GM21786 (cell line): Measurements from ENCODE around the gene MATN1.

ENCODE experiments used
- ATAC-seq: cut with Tn5 transposase; IDR thresholded peaks from one replicate; pipeline ENCODE4 v1.9.1; 2021; ENCODE audit not compliant: unreplicated experiment

MATN1 gene

DNA sequence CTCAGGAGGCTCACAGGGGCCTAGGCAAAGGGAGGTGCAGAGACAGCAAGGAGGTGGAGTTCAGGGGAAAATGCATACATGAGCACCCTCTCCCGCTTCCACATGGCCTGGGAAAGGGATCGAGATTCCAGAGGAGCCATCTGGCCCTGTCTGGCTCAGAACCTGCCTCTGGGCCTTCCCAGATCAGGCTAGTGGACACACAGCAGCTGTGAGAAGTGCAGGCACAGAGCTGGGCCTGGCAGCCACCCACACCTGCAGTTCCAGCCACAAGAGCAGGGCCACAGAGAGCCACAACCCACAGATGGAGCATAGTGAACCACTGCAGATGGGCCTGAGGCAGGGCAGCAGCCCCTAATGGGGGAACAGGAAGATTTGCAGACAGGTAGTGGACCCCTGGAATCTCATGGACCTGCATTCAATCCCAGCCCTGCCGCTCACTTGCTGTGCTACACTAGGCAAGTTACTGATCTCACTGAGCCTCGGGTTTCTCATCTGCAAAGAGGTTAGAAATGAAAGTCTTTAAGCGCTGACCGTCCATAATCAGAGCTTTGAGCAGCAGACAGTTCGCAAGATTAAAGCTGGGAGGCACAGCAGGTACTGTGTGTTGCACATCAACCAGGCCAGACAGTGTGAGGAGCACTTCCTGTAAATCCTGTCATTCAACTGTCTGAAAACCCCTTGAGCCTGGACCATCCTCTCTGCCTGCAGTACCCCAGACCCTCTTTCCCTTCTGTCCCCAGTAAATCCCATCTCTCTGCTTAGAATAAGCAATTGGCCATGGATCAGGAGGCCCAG lies 58.0 kb downstream of the MATN1 start:
- ATAC-seq = no peak

DNA sequence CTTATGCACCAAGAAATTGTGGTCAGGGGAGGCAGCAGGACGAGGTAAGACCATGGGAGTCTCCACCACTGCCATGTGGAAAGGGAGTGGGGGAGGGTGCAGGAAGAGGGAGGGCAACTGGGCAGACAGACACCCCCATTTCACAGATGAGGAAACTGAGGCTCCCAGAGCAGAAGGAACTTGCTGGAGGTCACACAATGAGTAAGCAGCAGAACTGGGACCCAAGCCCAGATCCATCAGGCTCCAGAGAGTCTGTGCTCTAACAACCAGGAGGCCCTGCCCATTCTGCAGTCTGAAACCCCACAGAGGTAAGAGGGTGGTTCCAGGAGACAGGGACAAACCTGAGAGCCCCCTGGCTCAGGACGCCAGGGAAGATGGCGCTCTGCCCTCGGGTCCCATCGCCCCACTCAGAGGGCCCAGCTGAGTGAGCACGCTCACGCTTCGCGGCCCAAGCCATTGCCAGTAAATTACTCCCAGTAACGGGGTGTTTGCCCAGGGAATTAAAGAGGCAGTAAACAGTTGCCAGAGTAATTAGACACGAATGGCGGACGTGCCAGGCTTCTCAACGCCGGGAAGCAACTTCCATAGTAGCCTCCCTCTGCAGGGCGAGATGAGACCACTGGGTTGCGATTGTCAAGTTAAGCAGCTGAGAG lies 59.2 kb downstream of the MATN1 start:
- no peak for ATAC-seq

DNA sequence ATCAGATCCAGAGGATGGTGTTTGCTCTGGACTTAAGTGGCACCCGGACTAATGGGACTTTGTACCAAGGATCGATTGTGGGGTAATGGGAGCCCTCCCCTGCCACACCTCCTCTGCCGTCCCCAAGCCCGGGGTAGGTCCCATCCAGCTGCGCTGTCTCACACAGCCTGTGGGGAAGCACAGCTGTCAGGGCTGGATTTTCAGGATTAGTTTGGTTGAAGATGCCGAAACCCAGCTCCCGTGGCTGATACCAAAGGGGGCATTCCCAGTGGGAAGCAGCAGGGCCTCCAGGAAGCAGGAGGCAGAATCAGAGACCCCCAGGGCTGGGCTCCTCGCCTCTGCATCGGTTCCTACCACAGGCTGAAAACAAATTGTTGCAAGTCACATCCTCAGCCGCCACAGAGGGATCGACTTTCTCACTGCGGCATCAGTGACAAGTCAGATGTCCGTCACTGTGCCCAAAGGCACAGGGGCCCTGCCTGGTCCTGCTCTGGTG lies 59.7 kb downstream of the MATN1 start:
- no peak for ATAC-seq

DNA sequence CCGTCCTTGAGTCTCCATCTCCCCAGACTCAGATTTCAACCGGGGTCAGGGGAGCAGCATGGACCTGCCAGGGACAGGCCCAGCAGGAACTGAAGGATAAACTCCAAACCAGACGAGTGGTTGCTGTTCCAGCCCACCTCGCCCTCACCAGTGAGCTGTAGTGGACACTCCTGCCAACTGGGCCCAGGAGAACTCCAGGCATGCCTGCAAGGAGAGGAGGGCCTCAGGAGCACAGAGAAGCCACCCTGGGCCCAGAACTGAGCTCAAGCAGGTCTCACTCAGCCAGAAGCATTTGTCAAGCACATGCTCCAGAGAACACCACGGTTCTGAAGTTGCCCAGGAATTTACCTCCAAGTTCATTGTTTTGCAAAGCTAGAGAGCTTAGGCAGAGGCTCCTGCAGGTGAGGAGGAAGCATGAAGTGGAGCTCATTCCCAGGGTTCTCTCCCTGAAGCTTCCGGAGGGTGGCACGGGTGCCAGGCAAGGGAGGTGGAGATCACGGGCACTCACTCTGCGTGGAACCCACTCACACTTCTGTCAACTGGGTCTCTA lies 61.0 kb downstream of the MATN1 start:
- ATAC-seq = no peak

DNA sequence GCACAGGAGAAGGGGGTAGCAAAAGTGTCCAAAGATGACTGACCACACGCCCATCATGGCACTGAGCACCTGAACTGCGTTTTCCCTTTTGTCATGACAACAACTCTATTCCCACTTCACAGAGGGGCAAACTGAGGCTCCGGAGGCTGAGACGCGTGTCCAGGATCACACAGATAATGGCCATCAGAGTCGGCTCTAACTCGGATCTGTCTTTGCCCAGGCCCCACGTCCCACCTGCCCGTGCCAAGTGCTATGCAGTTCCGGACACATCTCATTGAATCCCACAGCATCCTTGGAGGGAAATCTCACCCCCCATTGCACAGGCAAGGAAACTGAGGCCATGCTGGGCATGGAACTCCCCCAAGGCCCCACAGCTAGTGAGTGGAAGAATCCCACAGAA lies 62.1 kb downstream of the MATN1 start:
- ATAC-seq = no peak
